ENCODE measurements around the gene ZHX3.
"Not testable (repeated sequence)": the region's sequence is repeated elsewhere in the genome, so short reads cannot be mapped to it uniquely, and the experiment has no call there.

Gene ZHX3

DNA sequence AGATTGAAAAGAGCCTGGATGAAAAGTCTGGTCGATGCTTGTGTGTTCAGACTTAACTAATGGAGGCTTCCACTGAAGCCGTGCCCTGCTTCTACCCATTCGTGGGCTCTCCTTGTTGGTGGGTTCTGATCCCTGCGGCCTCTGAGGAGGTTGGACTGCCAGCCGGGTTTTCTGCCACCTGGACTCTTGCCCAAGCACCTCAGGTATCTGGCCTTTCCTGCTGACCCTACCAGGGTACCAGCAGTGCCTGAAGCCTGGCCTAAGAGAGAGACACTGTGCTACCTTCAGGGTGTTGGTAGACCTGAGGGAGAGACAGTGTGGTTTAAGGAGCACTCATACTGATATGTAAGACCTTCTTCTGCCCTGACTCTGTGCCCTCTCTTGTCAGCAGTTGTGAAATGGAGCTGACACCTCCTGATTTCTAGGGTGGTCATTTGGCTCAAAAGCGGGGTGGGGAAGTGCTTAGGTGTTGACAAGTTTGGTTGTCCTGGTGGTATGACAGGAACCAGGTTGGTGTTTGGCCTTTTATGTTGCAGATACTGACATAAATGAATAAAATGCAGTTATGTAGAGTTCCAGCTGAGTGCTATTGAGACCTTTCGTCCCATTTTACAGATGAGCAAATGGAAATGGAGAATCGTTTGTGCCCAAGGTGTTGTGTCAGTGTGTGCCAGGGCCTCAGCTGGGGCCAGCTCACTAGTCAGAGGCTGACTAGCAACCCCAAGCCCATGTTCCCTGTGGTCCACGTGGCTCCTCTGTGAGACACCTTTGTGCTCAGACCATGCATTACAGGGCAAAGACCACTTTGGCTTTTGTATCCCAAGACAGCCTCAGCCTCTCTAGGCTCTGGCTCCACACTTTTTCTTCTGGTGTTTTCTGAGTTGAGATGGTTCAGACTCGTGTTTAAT is 177.1 kb downstream of the ZHX3 start:
- Mint-ChIP-seq H3K4me1 (ENCODE audit: low read depth) (peaks cover 70% of the 10 kb centered on the region), H3K27me3 (ENCODE audit: low read depth) (no peaks in the 10 kb centered on the region), H3K36me3 (ENCODE audit: low read depth) (peaks cover 56% of the 10 kb centered on the region), H3K27ac (peak overlapping the region; percentile 87), H3K9me3 (no peaks in the 10 kb centered on the region), H3K4me3 (peak overlapping the region; percentile 92)
- no peak for DNase-seq (ENCODE audit: low spot score)

- peaks cover 47% of the 10 kb centered on the region for H3K36me3 Mint-ChIP-seq (ENCODE audit: low read depth)
- H3K27me3 Mint-ChIP-seq (ENCODE audit: low read depth), result no peaks in the 10 kb centered on the region
- H3K4me3 Mint-ChIP-seq, result peak overlapping the region; percentile 92
- DNase-seq (ENCODE audit: low spot score), result peak; percentile 52
- peaks cover 69% of the 10 kb centered on the region for H3K4me1 Mint-ChIP-seq (ENCODE audit: low read depth)
- H3K27ac Mint-ChIP-seq, result peak overlapping the region; percentile 87
- H3K9me3 Mint-ChIP-seq, result no peaks in the 10 kb centered on the region
Measured at GRCh38 chr20:41139227-41140093, 178.1 kb downstream of the ZHX3 start.

DNA sequence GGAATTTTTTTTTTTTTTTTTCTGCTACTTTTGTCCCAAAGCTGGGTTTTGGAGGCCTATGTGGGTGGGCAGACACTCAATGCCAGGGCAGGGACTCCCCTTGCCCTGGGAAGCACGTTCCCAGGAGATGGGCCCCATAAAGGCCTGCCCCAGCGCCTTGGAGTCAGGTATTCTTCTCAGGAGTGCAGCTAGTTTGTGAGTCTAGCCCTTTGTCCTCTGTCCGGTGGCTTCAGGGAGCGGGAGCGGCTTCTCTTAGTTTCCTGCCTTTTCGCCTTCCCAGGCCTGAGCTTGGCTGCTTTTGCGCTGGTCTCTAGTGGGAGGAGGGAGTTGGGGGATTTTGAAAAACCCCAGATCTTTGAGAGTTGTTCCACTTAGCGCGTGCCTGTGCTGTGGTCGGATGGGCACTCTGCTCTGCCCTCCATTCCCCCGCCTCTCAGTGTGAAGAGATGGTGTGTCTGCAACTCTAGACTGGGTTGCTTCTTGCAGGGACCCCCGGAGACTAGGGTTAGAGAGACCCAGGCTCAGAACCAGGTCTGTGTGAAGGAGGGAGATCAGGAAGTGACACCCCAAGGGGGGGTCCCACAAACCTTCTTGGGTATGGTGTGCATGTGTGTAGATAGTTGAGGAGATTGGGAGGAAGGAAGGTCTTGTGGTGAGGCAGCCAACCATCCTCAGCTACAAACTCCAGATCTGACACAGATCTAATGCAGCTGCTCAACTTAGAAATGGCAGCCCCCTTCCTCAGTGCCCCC is 178.9 kb downstream of the ZHX3 start:
- no peaks in the 10 kb centered on the region for H3K9me3 Mint-ChIP-seq
- H3K36me3 Mint-ChIP-seq (ENCODE audit: low read depth), result peaks cover 40% of the 10 kb centered on the region
- peaks cover 65% of the 10 kb centered on the region for H3K4me1 Mint-ChIP-seq (ENCODE audit: low read depth)
- peak; percentile 51 for DNase-seq (ENCODE audit: low spot score)
- H3K27me3 Mint-ChIP-seq (ENCODE audit: low read depth), result no peaks in the 10 kb centered on the region
- H3K27ac Mint-ChIP-seq, result peak overlapping the region; percentile 87
- peak overlapping the region; percentile 92 for H3K4me3 Mint-ChIP-seq

GRCh38 chr20:41137614-41138474 is 179.7 kb downstream of the ZHX3 start:
- H3K27ac Mint-ChIP-seq, result peak overlapping the region; percentile 87

GRCh38 chr20:41136680-41137613 is 180.6 kb downstream of the ZHX3 start, which contains the start of gene PLCG1:
TSS of gene PLCG1 (plus strand) at chr20:41137543. CDS start at chr20:41137642, 99 bp downstream.
- peak within 1 kb of the TSS; percentile 88 for H3K27ac Mint-ChIP-seq
- peak; percentile 87 for DNase-seq (ENCODE audit: low spot score)
- peaks cover 53% of the 10 kb centered on the region for H3K4me1 Mint-ChIP-seq (ENCODE audit: low read depth)

More at GRCh38 chr20:41137614-41138474, 179.7 kb downstream of the ZHX3 start:
- Mint-ChIP-seq H3K9me3 (no peaks in the 10 kb centered on the region), H3K4me1 (ENCODE audit: low read depth) (peaks cover 61% of the 10 kb centered on the region), H3K36me3 (ENCODE audit: low read depth) (peaks cover 37% of the 10 kb centered on the region), H3K4me3 (peak overlapping the region; percentile 92), H3K27me3 (ENCODE audit: low read depth) (no peaks in the 10 kb centered on the region)
- DNase-seq (ENCODE audit: low spot score), result peak; percentile 67

GRCh38 chr20:41135888-41136679 is 181.4 kb downstream of the ZHX3 start:
- peak overlapping the region; percentile 87 for H3K4me3 Mint-ChIP-seq
- no peaks in the 10 kb centered on the region for H3K27me3 Mint-ChIP-seq (ENCODE audit: low read depth)
- H3K27ac Mint-ChIP-seq, result peak overlapping the region; percentile 88
- DNase-seq (ENCODE audit: low spot score), result peak; percentile 23
- peaks cover 29% of the 10 kb centered on the region for H3K36me3 Mint-ChIP-seq (ENCODE audit: low read depth)
- H3K4me1 Mint-ChIP-seq (ENCODE audit: low read depth), result peaks cover 46% of the 10 kb centered on the region
- no peaks in the 10 kb centered on the region for H3K9me3 Mint-ChIP-seq

More at GRCh38 chr20:41136680-41137613, 180.6 kb downstream of the ZHX3 start, which contains the start of gene PLCG1:
- no peaks in the 10 kb centered on the region for H3K27me3 Mint-ChIP-seq (ENCODE audit: low read depth)
- no peaks in the 10 kb centered on the region for H3K9me3 Mint-ChIP-seq
- H3K36me3 Mint-ChIP-seq (ENCODE audit: low read depth), result peaks cover 34% of the 10 kb centered on the region
- peak within 1 kb of the TSS; percentile 92 for H3K4me3 Mint-ChIP-seq

DNA sequence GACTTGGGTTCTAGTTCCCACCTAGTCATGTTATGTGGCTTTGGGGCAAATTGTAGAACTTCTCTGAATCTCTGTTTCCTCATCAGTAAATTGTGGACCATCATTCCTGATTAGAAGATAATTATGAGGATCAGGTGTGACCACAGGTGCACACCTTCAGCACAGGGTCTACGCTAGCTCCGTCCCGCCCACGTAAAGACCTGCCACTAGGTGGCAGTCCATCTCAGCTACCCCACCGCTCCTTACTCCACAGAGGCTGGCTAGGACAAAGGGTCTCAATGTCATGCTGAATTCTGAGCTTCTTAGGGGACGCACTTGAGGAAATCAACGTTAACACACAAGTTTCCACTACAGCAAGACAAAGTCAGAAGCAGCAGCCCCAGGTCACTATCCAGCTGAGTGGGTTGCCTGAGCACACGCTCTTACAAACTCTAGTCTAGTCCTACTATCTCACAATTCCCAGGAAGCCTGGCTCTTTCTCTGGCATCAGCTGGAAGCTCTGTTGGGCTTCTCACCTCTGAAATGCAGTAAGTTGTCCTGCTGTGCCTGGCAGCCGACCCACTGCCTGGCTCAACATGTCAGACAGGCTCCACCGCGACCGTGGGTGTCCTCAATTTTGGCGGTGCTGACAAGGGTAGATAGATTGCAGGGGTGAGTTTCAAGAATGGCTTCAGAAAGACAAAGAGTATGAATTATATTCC is 182.2 kb downstream of the ZHX3 start:
- Mint-ChIP-seq H3K4me1 (ENCODE audit: low read depth) (peaks cover 41% of the 10 kb centered on the region), H3K36me3 (ENCODE audit: low read depth) (peaks cover 22% of the 10 kb centered on the region), H3K4me3 (peak overlapping the region; percentile 87), H3K27me3 (ENCODE audit: low read depth) (no peaks in the 10 kb centered on the region), H3K9me3 (no peaks in the 10 kb centered on the region), H3K27ac (peak overlapping the region; percentile 88)
- DNase-seq (ENCODE audit: low spot score), result peak; percentile 55

DNA sequence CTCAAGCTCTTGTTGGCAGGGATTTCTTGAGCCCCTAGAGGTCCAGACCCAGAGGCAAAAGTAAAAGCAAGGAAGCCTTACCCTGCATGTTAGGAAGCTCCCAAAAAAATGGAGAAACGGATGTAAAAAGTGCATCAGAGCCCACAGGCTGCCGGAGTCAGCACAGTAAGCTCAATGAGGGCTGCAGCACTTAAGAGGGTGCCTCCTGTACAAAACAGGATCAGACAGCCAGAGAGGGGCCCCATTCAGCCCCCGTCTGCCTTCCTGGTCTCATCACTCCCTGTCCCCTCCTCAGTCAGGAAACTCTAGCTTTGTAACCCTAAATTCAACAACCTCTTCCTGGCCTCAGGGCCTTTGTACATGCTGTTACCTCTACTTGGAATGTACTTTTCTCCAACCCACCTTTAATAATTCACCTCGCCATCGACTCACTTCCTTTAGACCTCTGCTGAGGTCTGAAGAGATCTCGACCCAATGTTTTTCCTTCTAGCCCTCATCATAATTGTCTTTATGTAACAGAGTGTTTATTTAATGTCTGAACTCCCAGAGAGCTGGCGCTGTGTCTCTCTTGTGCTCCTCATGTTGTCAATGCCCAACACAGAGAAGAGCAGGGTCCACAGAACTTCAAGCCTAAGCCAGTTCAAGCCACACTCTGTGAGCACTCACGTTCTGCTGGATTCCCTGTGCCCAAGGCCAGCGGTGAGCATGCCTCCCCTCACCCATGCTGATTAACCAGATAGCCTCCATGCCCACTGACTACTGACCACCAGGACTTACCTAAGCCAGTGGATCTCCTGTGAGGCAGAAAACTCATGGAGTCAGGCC is 183.0 kb downstream of the ZHX3 start:
- Mint-ChIP-seq H3K27me3 (ENCODE audit: low read depth) (no peaks in the 10 kb centered on the region), H3K4me3 (no peak overlapping the region), H3K4me1 (ENCODE audit: low read depth) (peaks cover 34% of the 10 kb centered on the region), H3K9me3 (no peaks in the 10 kb centered on the region), H3K27ac (no peak overlapping the region), H3K36me3 (ENCODE audit: low read depth) (peaks cover 14% of the 10 kb centered on the region)
- no peak for DNase-seq (ENCODE audit: low spot score)

GRCh38 chr20:41133709-41134361 is 183.7 kb downstream of the ZHX3 start:
- Mint-ChIP-seq H3K36me3 (ENCODE audit: low read depth) (peaks cover 9% of the 10 kb centered on the region), H3K27ac (peak overlapping the region; percentile 39), H3K4me3 (no peak overlapping the region), H3K4me1 (ENCODE audit: low read depth) (peaks cover 32% of the 10 kb centered on the region), H3K27me3 (ENCODE audit: low read depth) (no peaks in the 10 kb centered on the region), H3K9me3 (no peaks in the 10 kb centered on the region)
- peak; percentile 61 for DNase-seq (ENCODE audit: low spot score)

GRCh38 chr20:41132388-41132775 is 185.1 kb downstream of the ZHX3 start:
- H3K4me1 Mint-ChIP-seq (ENCODE audit: low read depth), result peaks cover 32% of the 10 kb centered on the region
- not testable (repeated sequence) for H3K36me3 Mint-ChIP-seq (ENCODE audit: low read depth); H3K27me3 Mint-ChIP-seq (ENCODE audit: low read depth); H3K27ac Mint-ChIP-seq; H3K9me3 Mint-ChIP-seq; H3K4me3 Mint-ChIP-seq; DNase-seq (ENCODE audit: low spot score)

Measured in T-helper 2 cell treated with Interferon-gamma antibody and Interleukin-4, amounts not matched to agents 5 μg/mL and 100 μg/mL, for 36 hours (primary cell).